ENCODE results near the gene KCNG1. TPM values are rescaled to one million over a fixed set of nuclear protein-coding genes. Genes with fewer than 3 reads are reported as not detected.

Gene KCNG1
- total and polyA plus RNA-seq, 2 of the 4 experiments (the other 2 are of a cell fraction): 23.7 to 51.4 TPM

DNA sequence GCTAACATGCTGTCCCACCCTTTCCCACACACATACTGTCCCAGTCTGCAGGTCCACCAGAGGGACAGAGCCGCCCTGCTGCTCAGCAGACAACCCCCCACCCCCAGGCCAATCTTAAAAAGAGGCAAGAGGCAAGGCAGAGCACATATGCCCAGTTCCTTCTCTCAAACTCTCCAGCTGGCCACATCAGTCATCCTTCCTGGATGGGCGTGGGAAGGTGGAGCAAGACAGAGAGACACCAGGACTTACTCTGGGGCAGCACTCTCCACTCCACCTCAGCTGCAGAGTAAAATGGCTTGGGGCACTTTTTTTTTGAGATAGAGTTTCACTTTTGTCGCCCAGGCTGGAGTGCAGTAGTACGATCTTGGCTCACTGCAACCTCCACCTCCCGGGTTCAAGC, 53.5 kb downstream of the KCNG1 start:
- POLR2A ChIA-PET (ENCODE audit: unreplicated experiment): no interaction called here

More for the DNA sequence above, 53.5 kb downstream of the KCNG1 start:
- H3K36me3 ChIP-seq (ENCODE audit: control insufficient read depth, insufficient read depth, low read length): no peaks in the 10 kb centered on the region
- H2BK20ac ChIP-seq (ENCODE audit: low read depth, low read length): no peak overlapping the region
- dilution Hi-C loops (cut with HindIII; ENCODE audit: low sequenced_read_pairs, unreplicated experiment) (no loop called here), in situ Hi-C loops (cut with MboI; ENCODE audit: low sequenced_read_pairs) (no loop called here), intact Hi-C loops (cut with micrococcal nuclease) (no loop called here)
- H3K9ac ChIP-seq (ENCODE audit: low read depth, low read length): no peak overlapping the region
- DNase-seq (no peak), ATAC-seq (ENCODE audit: low read depth) (no peak)
- CTCF ChIA-PET: interaction anchor here (0.6 kb wide), 1 partner anchor 979 kb away, joined by 4 read pairs; no protein-coding TSS in a partner anchor
- TF ChIP-seq NFE2L2 (IDR thresholded peaks at IDR 0.05; ENCODE audit: low read depth, low read length) (no peak), SMC3 (IDR thresholded peaks at IDR 0.05; ENCODE audit: low read depth, low read length) (no peak), CEBPB (IDR thresholded peaks at IDR 0.05; ENCODE audit: low read depth, low read length) (no peak), CHD1 (IDR thresholded peaks at IDR 0.05; ENCODE audit: low read depth, low read length) (no peak), RFX5 (IDR thresholded peaks at IDR 0.05; ENCODE audit: low read depth, low read length) (no peak), POLR2A (IDR thresholded peaks at IDR 0.05; ENCODE audit: low read depth, low read length) (no peak), FOS (IDR thresholded peaks at IDR 0.05; ENCODE audit: low read depth, low read length) (no peak), ELK1 (IDR thresholded peaks at IDR 0.05; ENCODE audit: borderline replicate concordance, low read depth, low read length) (no peak), BHLHE40 (IDR thresholded peaks at IDR 0.05; ENCODE audit: low read depth, low read length) (no peak), MXI1 (IDR thresholded peaks at IDR 0.05; ENCODE audit: borderline replicate concordance, low read depth, low read length) (no peak), RAD21 (IDR thresholded peaks at IDR 0.05; ENCODE audit: low read length) (no peak), RCOR1 (IDR thresholded peaks at IDR 0.05; ENCODE audit: insufficient replicate concordance, low read length) (no peak), MAFK (IDR thresholded peaks at IDR 0.05; ENCODE audit: low read depth, low read length) (no peak), MAZ (IDR thresholded peaks at IDR 0.05; ENCODE audit: borderline replicate concordance, low read depth, low read length) (no peak)
- TF ChIP-seq, protein P1, sequence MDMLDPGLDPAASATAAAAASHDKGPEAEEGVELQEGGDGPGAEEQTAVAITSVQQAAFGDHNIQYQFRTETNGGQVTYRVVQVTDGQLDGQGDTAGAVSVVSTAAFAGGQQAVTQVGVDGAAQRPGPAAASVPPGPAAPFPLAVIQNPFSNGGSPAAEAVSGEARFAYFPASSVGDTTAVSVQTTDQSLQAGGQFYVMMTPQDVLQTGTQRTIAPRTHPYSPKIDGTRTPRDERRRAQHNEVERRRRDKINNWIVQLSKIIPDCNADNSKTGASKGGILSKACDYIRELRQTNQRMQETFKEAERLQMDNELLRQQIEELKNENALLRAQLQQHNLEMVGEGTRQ (IDR thresholded peaks at IDR 0.05; ENCODE audit: low read depth, low read length): no peak
- TF ChIP-seq, protein P2, sequence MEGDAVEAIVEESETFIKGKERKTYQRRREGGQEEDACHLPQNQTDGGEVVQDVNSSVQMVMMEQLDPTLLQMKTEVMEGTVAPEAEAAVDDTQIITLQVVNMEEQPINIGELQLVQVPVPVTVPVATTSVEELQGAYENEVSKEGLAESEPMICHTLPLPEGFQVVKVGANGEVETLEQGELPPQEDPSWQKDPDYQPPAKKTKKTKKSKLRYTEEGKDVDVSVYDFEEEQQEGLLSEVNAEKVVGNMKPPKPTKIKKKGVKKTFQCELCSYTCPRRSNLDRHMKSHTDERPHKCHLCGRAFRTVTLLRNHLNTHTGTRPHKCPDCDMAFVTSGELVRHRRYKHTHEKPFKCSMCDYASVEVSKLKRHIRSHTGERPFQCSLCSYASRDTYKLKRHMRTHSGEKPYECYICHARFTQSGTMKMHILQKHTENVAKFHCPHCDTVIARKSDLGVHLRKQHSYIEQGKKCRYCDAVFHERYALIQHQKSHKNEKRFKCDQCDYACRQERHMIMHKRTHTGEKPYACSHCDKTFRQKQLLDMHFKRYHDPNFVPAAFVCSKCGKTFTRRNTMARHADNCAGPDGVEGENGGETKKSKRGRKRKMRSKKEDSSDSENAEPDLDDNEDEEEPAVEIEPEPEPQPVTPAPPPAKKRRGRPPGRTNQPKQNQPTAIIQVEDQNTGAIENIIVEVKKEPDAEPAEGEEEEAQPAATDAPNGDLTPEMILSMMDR (conservative IDR thresholded peaks at IDR 0.05; ENCODE audit: low read depth, low read length): no peak
- no peak overlapping the region for H4K5ac ChIP-seq (ENCODE audit: low read depth, low read length)
- H3K27ac ChIP-seq (ENCODE audit: insufficient read depth, low read length): no peak overlapping the region
- H2AK9ac ChIP-seq (replicated peaks; ENCODE audit: low read depth, low read length, poor library complexity): no peak overlapping the region
- H3K9me1 ChIP-seq (ENCODE audit: insufficient read depth, low read length): no peaks in the 10 kb centered on the region; the same call in 1 of the 2 replicates
- no peak overlapping the region for H3K56ac ChIP-seq (ENCODE audit: extremely low read depth, insufficient read depth, low read length)
- no peak overlapping the region for H2BK120ac ChIP-seq (ENCODE audit: low read depth, low read length)
- no peak overlapping the region for H3K14ac ChIP-seq (replicated peaks; ENCODE audit: low read depth, low read length)
- no peak overlapping the region for H3K23ac ChIP-seq (ENCODE audit: low read depth, low read length)
- H4K20me1 ChIP-seq (ENCODE audit: insufficient read depth, low read length): no peaks in the 10 kb centered on the region
- no peaks in the 10 kb centered on the region for H3K4me1 ChIP-seq (ENCODE audit: control insufficient read depth, insufficient read depth, low read length)
- H4K8ac ChIP-seq (ENCODE audit: low read depth in 2 of 2, low read length in 2 of 2): no peak overlapping the region
- BruUV-seq (replicated peaks): no TSS peak
- no peak overlapping the region for H3K4me3 ChIP-seq (ENCODE audit: insufficient read depth, low read depth, low read length)
- no peak overlapping the region for H2BK15ac ChIP-seq (ENCODE audit: low read depth, low read length)
- no peak overlapping the region for H2AK5ac ChIP-seq (ENCODE audit: low read depth, low read length)
- no peaks in the 10 kb centered on the region for H3K9me3 ChIP-seq (ENCODE audit: control insufficient read depth, insufficient read depth, low read length)
- H3K4ac ChIP-seq (ENCODE audit: low read depth, low read length): no peak overlapping the region
- whole genome bisulfite sequencing, 2 experiments (ENCODE audit: extremely low coverage in 2 of 2, insufficient read length in 1 of 2): no CpG with 5 or more reads among the region's 5 CpGs
- no peak overlapping the region for H4K91ac ChIP-seq (ENCODE audit: insufficient read depth, low read depth, low read length)
- no peaks in the 10 kb centered on the region for H3K79me1 ChIP-seq (ENCODE audit: low read depth in 1 of 2, low read length in 2 of 2)
- no peak overlapping the region for H2AFZ ChIP-seq (replicated peaks; ENCODE audit: low read length, poor library complexity)
- H3K18ac ChIP-seq (ENCODE audit: low read depth, low read length): no peak overlapping the region
- H2BK5ac ChIP-seq (ENCODE audit: low read depth, low read length, poor library complexity, severe bottlenecking): no peak overlapping the region
- H3K27me3 ChIP-seq (ENCODE audit: control insufficient read depth, insufficient read depth, low read length): no peaks in the 10 kb centered on the region; the same call in 1 of the 2 replicates
- no peak overlapping the region for H3K4me2 ChIP-seq (ENCODE audit: low read depth, low read length)

Data from IMR-90 (cell line).